Prostate gland (tissue), 2 donors: ENCODE data around the gene ZNF888.
A peak's percentile ranks its signal among the peaks of the same experiment; 100 is the strongest.

Source experiments
- POLR2A ChIP-seq: fragments of 450-650 bp; IDR thresholded peaks from one replicate; pipeline ENCODE4 v1.6.1; 2016; ENCODE audit warnings: antibody characterized with exemption, mild to moderate bottlenecking
- POLR2AphosphoS5 ChIP-seq: sonication (generic); formaldehyde crosslinking; IDR thresholded peaks from one replicate; pipeline ENCODE4 v1.6.1; 2017; ENCODE audit warnings: antibody characterized with exemption
- TF ChIP-seq, protein P1 (sequence below), 4 experiments: fragments of 200-600 bp in 2 of 4; fragments of 450-650 bp in 2 of 4; sonication (generic) in 2 of 4; IDR thresholded peaks; 1 replicate in 3 of 4; 2 replicates in 1 of 4; pipeline ENCODE4 v1.5.1; 2016 to 2019; ENCODE audit warnings: antibody characterized with exemption in 4 of 4, mild to moderate bottlenecking in 2 of 4, moderate library complexity in 2 of 4

DNA sequence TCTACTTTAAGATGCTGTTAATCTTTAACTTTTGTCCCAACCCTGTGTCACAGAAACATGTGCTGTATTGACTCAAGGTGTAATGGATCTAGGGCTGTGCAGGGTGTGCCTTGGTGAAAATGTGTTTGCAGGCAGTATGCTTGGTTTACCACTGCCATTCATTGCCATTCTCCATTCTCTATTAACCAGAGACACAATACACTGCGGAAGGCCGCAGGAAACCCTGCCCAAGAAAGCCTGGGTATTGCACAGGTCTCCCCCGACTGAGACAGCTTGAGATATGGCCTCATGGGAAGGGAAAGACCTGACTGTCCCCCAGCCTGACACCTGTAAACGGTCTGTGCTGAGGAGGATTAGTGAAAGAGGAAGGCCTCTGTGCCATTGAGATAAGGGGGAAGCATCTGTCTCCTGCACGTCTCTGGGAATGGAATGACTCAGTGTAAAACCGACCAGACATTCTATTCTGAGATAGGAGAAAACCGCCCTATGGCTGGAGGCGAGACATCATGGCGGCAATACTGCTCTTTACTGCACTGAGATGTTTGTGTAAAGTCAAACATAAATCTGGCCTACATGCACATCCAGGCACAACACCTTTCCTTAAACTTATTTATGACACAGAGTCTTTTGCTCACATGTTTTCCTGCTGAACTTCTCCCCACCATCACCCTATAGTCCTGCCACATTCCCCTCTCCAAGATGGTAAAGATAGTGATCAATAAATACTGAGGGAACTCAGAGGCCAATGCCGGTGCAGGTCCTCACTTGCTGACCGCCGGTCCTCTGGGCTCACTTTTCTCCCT, 13.1 kb upstream of the ZNF888 start:
- TF ChIP-seq, protein P1, sequence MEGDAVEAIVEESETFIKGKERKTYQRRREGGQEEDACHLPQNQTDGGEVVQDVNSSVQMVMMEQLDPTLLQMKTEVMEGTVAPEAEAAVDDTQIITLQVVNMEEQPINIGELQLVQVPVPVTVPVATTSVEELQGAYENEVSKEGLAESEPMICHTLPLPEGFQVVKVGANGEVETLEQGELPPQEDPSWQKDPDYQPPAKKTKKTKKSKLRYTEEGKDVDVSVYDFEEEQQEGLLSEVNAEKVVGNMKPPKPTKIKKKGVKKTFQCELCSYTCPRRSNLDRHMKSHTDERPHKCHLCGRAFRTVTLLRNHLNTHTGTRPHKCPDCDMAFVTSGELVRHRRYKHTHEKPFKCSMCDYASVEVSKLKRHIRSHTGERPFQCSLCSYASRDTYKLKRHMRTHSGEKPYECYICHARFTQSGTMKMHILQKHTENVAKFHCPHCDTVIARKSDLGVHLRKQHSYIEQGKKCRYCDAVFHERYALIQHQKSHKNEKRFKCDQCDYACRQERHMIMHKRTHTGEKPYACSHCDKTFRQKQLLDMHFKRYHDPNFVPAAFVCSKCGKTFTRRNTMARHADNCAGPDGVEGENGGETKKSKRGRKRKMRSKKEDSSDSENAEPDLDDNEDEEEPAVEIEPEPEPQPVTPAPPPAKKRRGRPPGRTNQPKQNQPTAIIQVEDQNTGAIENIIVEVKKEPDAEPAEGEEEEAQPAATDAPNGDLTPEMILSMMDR (IDR thresholded peaks at IDR 0.05): no peak
- no peak for TF ChIP-seq POLR2A
- peak; percentile 71 for TF ChIP-seq POLR2AphosphoS5
